VCaP (cell line): ENCODE data around the gene ATF7IP.

Source experiments
- H3K27ac ChIP-seq: fragments of 450-650 bp; 2 replicates; pipeline ENCODE4 v1.5.1; 2017
- TF ChIP-seq, protein P1 (sequence below): fragments of 450-650 bp; conservative IDR thresholded peaks from 2 replicates; pipeline ENCODE4 v1.5.1; 2017; ENCODE audit warnings: mild to moderate bottlenecking, moderate library complexity

Gene ATF7IP

GRCh38 chr12:14387219-14387871 is 21.9 kb downstream of the ATF7IP start:
- TF ChIP-seq, protein P1, sequence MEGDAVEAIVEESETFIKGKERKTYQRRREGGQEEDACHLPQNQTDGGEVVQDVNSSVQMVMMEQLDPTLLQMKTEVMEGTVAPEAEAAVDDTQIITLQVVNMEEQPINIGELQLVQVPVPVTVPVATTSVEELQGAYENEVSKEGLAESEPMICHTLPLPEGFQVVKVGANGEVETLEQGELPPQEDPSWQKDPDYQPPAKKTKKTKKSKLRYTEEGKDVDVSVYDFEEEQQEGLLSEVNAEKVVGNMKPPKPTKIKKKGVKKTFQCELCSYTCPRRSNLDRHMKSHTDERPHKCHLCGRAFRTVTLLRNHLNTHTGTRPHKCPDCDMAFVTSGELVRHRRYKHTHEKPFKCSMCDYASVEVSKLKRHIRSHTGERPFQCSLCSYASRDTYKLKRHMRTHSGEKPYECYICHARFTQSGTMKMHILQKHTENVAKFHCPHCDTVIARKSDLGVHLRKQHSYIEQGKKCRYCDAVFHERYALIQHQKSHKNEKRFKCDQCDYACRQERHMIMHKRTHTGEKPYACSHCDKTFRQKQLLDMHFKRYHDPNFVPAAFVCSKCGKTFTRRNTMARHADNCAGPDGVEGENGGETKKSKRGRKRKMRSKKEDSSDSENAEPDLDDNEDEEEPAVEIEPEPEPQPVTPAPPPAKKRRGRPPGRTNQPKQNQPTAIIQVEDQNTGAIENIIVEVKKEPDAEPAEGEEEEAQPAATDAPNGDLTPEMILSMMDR, result no peak
- peak overlapping the region; percentile 80; the same call in 1 of the 2 replicates for H3K27ac ChIP-seq

- TF ChIP-seq, protein P1, result no peak
- no peak overlapping the region for H3K27ac ChIP-seq
These were observed 25.0 kb downstream of the ATF7IP start for GRCh38 chr12:14390449-14390848.

DNA sequence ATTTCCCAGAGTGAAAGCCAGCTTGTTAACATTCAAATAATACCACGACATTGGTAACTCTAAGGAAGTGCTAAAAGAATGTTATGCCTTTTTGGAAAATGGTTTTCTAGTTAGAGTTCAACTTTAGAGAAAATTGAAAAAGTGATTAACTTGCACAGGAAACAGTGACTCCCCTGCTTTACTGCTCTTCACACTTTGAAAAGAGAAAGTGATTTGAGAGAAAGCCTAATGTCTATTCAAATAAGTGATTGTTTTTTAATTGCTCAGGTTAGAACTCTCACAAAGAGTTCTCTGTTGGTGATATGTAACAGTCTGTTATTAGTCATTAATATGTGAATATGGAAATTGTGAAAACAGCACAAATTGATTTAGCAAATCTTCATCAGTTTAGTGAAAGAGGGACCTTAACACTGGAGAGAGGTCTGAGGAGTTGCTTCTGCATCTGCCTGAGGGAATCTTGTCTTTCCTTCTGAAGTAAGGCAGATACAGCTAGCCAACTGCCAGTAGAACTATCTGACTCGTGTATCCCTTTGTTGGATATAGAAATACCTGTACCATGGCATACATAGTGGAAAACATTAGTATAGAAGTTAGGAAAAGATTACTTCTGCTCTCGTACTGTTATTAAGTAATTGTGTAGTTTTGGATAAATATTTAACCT is 25.5 kb downstream of the ATF7IP start:
- no peak overlapping the region for H3K27ac ChIP-seq
- TF ChIP-seq, protein P1, result no peak

DNA sequence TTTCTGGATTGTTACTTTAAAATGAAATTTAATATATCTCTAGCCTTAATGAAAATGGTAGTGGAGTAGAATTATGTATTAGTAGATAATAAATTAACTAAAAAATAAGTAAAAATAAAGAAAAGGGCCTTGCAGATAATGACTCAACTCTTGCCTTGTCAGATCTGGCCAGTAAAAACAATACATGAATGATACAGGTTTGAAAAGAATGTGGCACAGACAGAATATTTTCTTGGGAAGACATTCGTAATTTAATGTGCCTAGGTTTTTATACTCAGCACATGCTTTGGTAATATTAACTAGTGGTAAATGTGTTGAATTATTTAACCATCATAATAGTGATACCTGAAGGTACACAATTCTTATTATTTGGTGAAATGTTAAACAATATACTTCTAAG is 28.3 kb downstream of the ATF7IP start:
- 0 out of 2 replicates have a peak overlapping the region, but pooled peaks have one; percentile 1 for H3K27ac ChIP-seq
- TF ChIP-seq, protein P1, result no peak

GRCh38 chr12:14394317-14395073 is 29.0 kb downstream of the ATF7IP start:
- TF ChIP-seq, protein P1, result no peak; the same call in 1 of the 2 replicates
- 0 out of 2 replicates have a peak overlapping the region, but pooled peaks have one; percentile 1 for H3K27ac ChIP-seq

GRCh38 chr12:14395074-14395778 is 29.7 kb downstream of the ATF7IP start:
- TF ChIP-seq, protein P1, result no peak
- 0 out of 2 replicates have a peak overlapping the region, but pooled peaks have one; percentile 1 for H3K27ac ChIP-seq
